GM18907 (cell line): ENCODE data around the gene MT1B.

Source experiments
- ATAC-seq: cut with Tn5 transposase; IDR thresholded peaks from one replicate; pipeline ENCODE4 v1.9.1; 2021; ENCODE audit warnings: mild to moderate bottlenecking, moderate library complexity; ENCODE audit not compliant: unreplicated experiment

Gene MT1B

GRCh38 chr16:56683424-56684172, 31.9 kb downstream of the MT1B start:
- no peak for ATAC-seq

DNA sequence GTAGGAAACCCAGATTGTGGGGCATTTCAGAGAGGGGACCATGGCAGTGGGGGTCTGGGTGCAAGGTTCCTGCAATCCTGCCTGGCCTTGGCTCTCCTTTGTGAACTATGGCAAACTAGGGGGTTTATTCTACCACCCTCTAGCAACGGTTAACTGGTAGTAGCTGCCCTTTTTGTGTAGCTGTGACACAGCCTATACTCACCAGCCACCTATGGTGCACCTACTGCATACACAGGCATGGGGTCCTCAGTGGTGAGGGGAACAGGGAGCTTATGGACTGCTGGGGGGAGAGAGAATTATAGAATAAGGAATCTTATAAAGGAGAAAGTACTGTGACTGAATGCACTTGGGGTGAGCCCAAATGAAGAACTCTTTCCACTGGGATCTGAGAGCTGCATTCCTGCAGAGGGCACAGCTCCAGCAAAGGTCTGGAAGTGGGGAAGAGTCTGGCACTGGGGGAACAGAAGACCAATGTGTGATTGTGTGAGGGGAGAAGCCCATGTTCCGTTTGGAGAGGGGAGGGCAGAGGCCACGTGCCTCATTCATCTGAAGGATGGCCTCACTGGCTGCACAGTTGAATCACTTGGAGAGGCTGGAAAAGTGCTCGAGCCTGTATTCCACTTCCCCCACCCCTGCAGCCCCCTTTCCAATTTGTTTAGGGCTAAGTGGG, 32.7 kb downstream of the MT1B start:
- ATAC-seq, result no peak

DNA sequence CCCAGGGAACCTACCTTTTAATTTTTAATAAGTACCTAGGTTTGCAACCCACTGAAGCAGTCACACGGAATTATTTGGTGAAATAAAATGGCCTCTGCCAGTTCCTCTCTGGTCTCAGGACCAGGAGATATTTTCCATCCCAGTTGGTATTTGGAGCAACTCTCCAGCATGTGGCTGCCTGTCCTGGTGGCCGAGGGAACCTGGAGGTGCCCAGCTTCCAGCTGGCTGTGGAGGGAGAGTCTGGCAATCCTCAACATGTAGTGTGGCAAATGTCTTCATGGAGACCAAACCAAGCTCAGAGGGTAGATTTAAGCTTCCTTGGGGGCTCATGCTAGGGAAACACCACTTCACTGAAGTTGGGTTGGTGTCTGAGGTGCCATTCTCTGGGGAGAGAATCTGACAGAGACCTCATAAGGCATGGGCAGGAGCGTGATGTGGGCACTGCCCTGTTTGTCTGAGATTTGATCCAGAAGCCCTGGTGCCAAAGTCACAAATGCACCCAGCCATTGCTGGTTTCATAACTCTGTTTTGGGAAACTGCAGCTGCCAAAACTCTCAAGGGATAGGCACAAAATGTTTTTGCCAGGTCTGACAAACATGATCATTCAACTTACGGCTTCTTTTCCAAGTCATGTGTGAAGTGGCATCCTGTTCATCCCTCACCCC, 33.4 kb downstream of the MT1B start:
- ATAC-seq, result no peak

DNA sequence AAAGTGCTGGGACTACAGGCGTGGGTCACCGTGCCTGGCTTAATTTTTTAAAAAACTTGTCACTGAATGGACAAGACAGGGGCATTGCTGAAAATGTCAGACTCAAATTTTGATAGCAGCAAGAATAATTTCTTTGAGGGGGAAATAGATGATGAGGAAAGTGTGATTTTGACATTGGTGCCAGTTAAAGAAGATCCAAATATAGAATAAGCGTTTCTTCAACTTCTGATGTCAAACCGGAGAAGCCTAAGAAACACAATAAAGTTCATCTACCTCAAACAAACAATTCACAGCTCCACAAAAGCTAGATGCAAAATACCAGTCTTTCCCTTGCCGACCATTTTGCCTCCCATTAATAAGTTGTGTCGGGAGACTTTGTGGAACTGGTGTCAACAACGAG, 35.1 kb downstream of the MT1B start:
- ATAC-seq, result no peak

DNA sequence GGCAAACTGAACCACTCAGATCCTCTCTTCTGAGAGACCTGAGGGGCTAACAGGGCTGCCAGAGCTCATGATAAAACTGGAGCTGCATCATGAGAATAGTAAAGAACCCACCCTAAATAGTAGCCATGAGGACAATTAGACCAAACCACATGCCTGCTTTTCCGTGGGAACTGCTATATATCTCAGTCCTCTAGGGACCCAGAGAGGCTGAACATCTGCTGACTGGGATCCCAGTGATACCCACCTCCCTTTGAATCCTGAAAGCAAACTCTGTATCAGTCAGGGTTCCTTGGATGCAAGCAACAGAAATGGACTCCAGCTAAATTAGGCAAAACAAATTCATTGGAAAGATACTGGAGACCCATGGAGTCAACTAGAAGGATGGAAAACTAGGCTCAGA, 37.1 kb downstream of the MT1B start:
- no peak for ATAC-seq

DNA sequence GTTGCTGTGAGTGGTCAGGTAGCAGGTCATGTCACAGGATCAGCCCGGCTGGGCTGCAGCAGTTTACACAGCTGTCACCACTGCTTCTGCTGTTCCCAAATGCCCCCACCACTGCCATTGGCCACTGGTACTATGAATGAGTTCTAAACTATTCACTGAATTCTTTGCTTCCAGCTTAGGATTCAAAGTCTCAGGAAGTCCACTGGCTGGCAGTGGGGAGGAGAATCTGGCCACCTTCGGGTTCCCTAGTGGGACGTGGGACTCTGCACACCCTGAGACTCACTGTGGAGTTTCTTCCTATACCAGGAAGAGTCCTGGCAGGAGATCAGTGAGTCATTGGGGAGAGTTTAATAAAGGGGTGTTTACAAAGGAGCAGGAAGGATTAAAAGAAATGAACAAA, 37.5 kb downstream of the MT1B start:
- ATAC-seq, result no peak

- no peak for ATAC-seq
Measured at GRCh38 chr16:56690420-56691122, 38.9 kb downstream of the MT1B start.

- ATAC-seq, result no peak
Measured at GRCh38 chr16:56691885-56692284, 40.2 kb downstream of the MT1B start.

DNA sequence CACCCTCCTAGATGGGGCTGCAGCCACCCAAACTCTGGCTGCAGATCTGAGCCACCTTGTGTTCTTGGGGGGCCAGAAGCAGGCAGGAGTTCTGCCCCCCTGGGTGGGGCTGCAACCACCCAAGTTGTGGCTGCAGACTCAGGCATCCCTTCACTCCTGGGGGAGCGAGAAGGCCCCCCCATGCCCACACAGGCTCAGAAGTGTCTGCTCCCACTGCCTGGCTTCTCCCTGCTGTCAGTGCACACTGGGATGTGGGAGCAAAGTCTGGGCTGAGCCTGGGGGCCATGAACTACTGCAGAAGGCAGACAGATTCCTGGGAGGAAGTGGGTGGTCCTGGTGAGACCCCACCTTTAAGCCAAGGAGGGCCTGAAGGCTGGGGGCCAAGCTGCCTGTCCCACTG, 43.6 kb downstream of the MT1B start:
- no peak for ATAC-seq

- no peak for ATAC-seq
Measured at GRCh38 chr16:56697456-56698155, 45.9 kb downstream of the MT1B start.

GRCh38 chr16:56700195-56700594, 48.5 kb downstream of the MT1B start:
- ATAC-seq, result no peak

DNA sequence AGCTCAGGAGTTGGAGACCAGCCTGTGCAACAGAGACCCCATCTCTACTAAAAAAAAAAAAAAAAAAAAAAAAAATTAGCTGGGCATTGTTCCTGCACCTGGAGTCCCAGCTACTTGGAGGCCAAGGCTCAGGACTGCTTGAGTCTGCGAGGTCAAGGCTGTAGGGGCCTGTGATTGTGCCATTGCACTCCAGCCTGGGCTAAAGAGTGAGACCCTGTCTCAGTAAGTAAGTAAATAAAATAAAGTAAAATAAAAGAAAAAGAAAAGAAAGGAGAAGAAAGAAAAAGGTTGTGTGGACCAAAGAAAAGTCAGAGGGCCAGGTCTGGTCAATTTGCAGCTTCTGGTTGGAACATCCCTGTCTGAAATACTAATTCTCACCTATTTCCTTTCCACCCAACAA, 48.9 kb downstream of the MT1B start:
- ATAC-seq, result no peak

DNA sequence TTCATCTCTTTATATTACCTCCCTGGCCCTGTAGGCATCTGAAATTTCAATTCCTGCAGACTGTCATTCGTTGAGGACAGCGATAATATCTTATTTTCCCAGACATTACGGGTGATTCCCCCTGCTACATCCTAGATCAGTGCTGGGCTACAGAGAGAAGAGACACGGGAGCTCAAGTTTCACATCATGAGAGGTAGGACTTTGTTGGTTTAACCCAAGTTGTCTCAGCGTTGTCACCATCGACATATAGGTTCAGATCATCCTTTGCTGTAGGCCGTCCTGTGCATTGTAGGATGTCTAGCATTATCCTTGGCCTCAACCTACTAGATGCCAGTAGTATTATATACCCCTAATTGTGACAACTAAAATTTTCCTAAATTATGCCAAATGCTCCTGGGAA, 49.8 kb downstream of the MT1B start:
- ATAC-seq, result no peak
